ENCODE data around the gene SOX5.

SOX5 gene

GRCh38 chr12:23949348-23950209 lies at the start of gene SOX5:
TSS of gene SOX5 (minus strand) at chr12:23949670. CDS start at chr12:23949601, 69 bp downstream.
- no peak for DNase-seq (ENCODE audit: low read depth)
- H3K4me3 ChIP-seq (ENCODE audit: low read depth, low read length): no peak within 1 kb of the TSS
- TF ChIP-seq, protein P1, sequence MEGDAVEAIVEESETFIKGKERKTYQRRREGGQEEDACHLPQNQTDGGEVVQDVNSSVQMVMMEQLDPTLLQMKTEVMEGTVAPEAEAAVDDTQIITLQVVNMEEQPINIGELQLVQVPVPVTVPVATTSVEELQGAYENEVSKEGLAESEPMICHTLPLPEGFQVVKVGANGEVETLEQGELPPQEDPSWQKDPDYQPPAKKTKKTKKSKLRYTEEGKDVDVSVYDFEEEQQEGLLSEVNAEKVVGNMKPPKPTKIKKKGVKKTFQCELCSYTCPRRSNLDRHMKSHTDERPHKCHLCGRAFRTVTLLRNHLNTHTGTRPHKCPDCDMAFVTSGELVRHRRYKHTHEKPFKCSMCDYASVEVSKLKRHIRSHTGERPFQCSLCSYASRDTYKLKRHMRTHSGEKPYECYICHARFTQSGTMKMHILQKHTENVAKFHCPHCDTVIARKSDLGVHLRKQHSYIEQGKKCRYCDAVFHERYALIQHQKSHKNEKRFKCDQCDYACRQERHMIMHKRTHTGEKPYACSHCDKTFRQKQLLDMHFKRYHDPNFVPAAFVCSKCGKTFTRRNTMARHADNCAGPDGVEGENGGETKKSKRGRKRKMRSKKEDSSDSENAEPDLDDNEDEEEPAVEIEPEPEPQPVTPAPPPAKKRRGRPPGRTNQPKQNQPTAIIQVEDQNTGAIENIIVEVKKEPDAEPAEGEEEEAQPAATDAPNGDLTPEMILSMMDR (IDR thresholded peaks at IDR 0.05; ENCODE audit: low read depth, low read length, missing control alignments): no peak

- no peak overlapping the region for H3K4me3 ChIP-seq (ENCODE audit: low read depth, low read length)
- no peak for DNase-seq (ENCODE audit: low read depth)
- TF ChIP-seq, protein P1 (IDR thresholded peaks at IDR 0.05; ENCODE audit: low read depth, low read length, missing control alignments): no peak
Observed at GRCh38 chr12:23987046-23987445, 37.6 kb upstream of the SOX5 start.

DNA sequence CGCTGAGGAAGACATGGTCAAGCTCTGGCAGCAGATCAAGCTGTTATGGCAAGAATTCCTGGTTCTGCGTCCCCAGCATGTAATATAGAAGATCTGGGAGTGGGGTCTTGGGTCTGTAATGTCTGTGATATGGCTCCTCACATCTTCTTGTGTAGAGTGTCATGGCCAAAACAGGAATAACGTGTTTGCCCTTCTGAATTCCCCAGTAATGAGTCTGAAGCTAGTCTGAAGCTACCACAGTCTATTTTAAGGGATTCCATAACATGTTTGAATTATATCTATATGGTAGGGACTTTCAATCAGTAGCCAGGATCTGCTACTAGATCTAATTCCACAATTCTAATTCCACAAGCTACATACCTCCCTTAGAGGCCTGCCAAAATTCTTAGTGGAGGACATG lies 31.4 kb upstream of the SOX5 start:
- H3K4me3 ChIP-seq (ENCODE audit: low read depth, low read length): no peak overlapping the region
- no peak for DNase-seq (ENCODE audit: low read depth)
- TF ChIP-seq, protein P1 (IDR thresholded peaks at IDR 0.05; ENCODE audit: low read depth, low read length, missing control alignments): no peak

GRCh38 chr12:23964812-23965211 lies 15.3 kb upstream of the SOX5 start:
- DNase-seq (ENCODE audit: low read depth): no peak
- H3K4me3 ChIP-seq (ENCODE audit: low read depth, low read length): no peak overlapping the region
- TF ChIP-seq, protein P1 (IDR thresholded peaks at IDR 0.05; ENCODE audit: low read depth, low read length, missing control alignments): no peak

DNA sequence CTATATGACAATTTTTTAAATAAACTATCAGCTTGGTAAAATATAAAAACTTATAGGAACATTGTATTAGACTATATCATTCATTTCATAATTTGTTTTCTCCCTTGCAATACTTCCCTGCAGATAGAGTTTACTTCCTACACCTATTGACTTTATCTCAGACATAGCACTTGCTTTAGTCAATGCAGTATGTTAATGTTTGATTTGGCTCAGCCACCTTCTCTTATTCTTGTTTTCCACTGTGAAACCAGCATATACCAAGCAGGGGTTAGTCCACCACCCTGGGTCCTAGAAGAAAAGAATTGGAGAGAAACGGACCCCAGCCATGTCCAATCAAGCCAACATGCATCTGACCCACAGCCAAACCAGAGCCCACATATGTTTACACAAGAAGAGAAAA lies 10.4 kb upstream of the SOX5 start:
- TF ChIP-seq, protein P1 (IDR thresholded peaks at IDR 0.05; ENCODE audit: low read depth, low read length, missing control alignments): no peak

GRCh38 chr12:23954332-23954731 lies 4.9 kb upstream of the SOX5 start:
- H3K4me3 ChIP-seq (ENCODE audit: low read depth, low read length): no peak overlapping the region
- TF ChIP-seq, protein P1 (IDR thresholded peaks at IDR 0.05; ENCODE audit: low read depth, low read length, missing control alignments): no peak
- DNase-seq (ENCODE audit: low read depth): no peak

More for the DNA sequence above, 10.4 kb upstream of the SOX5 start:
- no peak overlapping the region for H3K4me3 ChIP-seq (ENCODE audit: low read depth, low read length)
- no peak for DNase-seq (ENCODE audit: low read depth)

- DNase-seq (ENCODE audit: low read depth): no peak
Observed at GRCh38 chr12:23952071-23952470, 2.6 kb upstream of the SOX5 start.

More at GRCh38 chr12:23952071-23952470, 2.6 kb upstream of the SOX5 start:
- TF ChIP-seq, protein P1 (IDR thresholded peaks at IDR 0.05; ENCODE audit: low read depth, low read length, missing control alignments): no peak
- no peak overlapping the region for H3K4me3 ChIP-seq (ENCODE audit: low read depth, low read length)

Data from GM12864 (cell line).